Nephron (organoid): ENCODE results near the gene NUP210L.

Source experiments
- H3K27ac Mint-ChIP-seq, 3 experiments: 2 replicates each; pipeline ENCODE4 v1.8.0; 2020; ENCODE audit warnings: mixed read lengths in 3 of 3, mild to moderate bottlenecking in 2 of 3, moderate library complexity in 1 of 3
- H3K27me3 Mint-ChIP-seq: 2 replicates; pipeline ENCODE4 v1.8.0; 2021; ENCODE audit warnings: low read depth, mild to moderate bottlenecking, moderate library complexity, mixed read lengths
- H3K36me3 Mint-ChIP-seq: 2 replicates; pipeline ENCODE4 v1.8.0; 2020; ENCODE audit warnings: low read depth, mixed read lengths
- H3K4me1 Mint-ChIP-seq: 2 replicates; pipeline ENCODE4 v1.8.0; 2020; ENCODE audit warnings: mixed read lengths
- H3K4me3 Mint-ChIP-seq, 3 experiments: 2 replicates each; pipeline ENCODE4 v1.8.0; 2020; ENCODE audit warnings: mild to moderate bottlenecking in 3 of 3, mixed read lengths in 3 of 3, moderate library complexity in 2 of 3
- H3K9me3 Mint-ChIP-seq: 2 replicates; pipeline ENCODE4 v1.8.0; 2020; ENCODE audit warnings: mixed read lengths
- TF ChIP-seq, protein P1 (sequence below), 3 experiments: fragments of 200-600 bp; sonication (generic); IDR thresholded peaks; one replicate each; pipeline ENCODE4 v1.5.0; 2021; ENCODE audit warnings: antibody characterized with exemption in 3 of 3; ENCODE audit not compliant: unreplicated experiment in 3 of 3

NUP210L gene

GRCh38 chr1:153968972-153969371, 185.9 kb downstream of the NUP210L start:
- peaks cover 32% of the 10 kb centered on the region for H3K4me1 Mint-ChIP-seq
- no peaks in the 10 kb centered on the region for H3K9me3 Mint-ChIP-seq
- TF ChIP-seq, protein P1, sequence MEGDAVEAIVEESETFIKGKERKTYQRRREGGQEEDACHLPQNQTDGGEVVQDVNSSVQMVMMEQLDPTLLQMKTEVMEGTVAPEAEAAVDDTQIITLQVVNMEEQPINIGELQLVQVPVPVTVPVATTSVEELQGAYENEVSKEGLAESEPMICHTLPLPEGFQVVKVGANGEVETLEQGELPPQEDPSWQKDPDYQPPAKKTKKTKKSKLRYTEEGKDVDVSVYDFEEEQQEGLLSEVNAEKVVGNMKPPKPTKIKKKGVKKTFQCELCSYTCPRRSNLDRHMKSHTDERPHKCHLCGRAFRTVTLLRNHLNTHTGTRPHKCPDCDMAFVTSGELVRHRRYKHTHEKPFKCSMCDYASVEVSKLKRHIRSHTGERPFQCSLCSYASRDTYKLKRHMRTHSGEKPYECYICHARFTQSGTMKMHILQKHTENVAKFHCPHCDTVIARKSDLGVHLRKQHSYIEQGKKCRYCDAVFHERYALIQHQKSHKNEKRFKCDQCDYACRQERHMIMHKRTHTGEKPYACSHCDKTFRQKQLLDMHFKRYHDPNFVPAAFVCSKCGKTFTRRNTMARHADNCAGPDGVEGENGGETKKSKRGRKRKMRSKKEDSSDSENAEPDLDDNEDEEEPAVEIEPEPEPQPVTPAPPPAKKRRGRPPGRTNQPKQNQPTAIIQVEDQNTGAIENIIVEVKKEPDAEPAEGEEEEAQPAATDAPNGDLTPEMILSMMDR (IDR thresholded peaks at IDR 0.05; ENCODE audit: unreplicated experiment in 3 of 3) = no peak
- no peaks in the 10 kb centered on the region for H3K27me3 Mint-ChIP-seq
- H3K36me3 Mint-ChIP-seq = peaks cover 10% of the 10 kb centered on the region
- H3K27ac Mint-ChIP-seq = peak overlapping the region; percentile 94 to 99 (median 96)
- H3K4me3 Mint-ChIP-seq = peak overlapping the region; percentile 91 to 95 (median 94)

- peaks cover 38% of the 10 kb centered on the region for H3K4me1 Mint-ChIP-seq
- H3K9me3 Mint-ChIP-seq = no peaks in the 10 kb centered on the region
- H3K27me3 Mint-ChIP-seq = no peaks in the 10 kb centered on the region
- TF ChIP-seq, protein P1 (IDR thresholded peaks at IDR 0.05; ENCODE audit: unreplicated experiment in 3 of 3) = no peak
- H3K4me3 Mint-ChIP-seq = peak overlapping the region; percentile 91 to 95 (median 94)
- H3K27ac Mint-ChIP-seq = peak overlapping the region; percentile 94 to 99 (median 96)
- peaks cover 7% of the 10 kb centered on the region for H3K36me3 Mint-ChIP-seq
Observed at GRCh38 chr1:153968408-153968807, 186.5 kb downstream of the NUP210L start.

GRCh38 chr1:153968000-153968363, 186.9 kb downstream of the NUP210L start:
- peak overlapping the region; percentile 94 to 99 (median 96) for H3K27ac Mint-ChIP-seq
- H3K4me3 Mint-ChIP-seq = peak overlapping the region; percentile 91 to 95 (median 94)
- H3K36me3 Mint-ChIP-seq = peaks cover 4% of the 10 kb centered on the region
- H3K4me1 Mint-ChIP-seq = peaks cover 40% of the 10 kb centered on the region
- TF ChIP-seq, protein P1 (IDR thresholded peaks at IDR 0.05; ENCODE audit: unreplicated experiment in 3 of 3) = no peak
- no peaks in the 10 kb centered on the region for H3K27me3 Mint-ChIP-seq
- no peaks in the 10 kb centered on the region for H3K9me3 Mint-ChIP-seq

- peaks cover 46% of the 10 kb centered on the region for H3K4me1 Mint-ChIP-seq
- H3K27me3 Mint-ChIP-seq = no peaks in the 10 kb centered on the region
- H3K4me3 Mint-ChIP-seq = peak within 1 kb of the TSS; percentile 91 to 95 (median 94)
- peaks cover 4% of the 10 kb centered on the region for H3K36me3 Mint-ChIP-seq
- no peaks in the 10 kb centered on the region for H3K9me3 Mint-ChIP-seq
- TF ChIP-seq, protein P1 (IDR thresholded peaks at IDR 0.05; ENCODE audit: unreplicated experiment in 3 of 3) = peak in 2 of 3 experiments; percentile 33 to 44
- peak within 1 kb of the TSS; percentile 94 to 99 (median 96) for H3K27ac Mint-ChIP-seq
Observed at GRCh38 chr1:153967107-153967999, 187.5 kb downstream of the NUP210L start, which contains the start of gene CREB3L4. CREB3L4 (plus strand) TSS chr1:153967902; CDS start chr1:153968526, 624 bp downstream.

DNA sequence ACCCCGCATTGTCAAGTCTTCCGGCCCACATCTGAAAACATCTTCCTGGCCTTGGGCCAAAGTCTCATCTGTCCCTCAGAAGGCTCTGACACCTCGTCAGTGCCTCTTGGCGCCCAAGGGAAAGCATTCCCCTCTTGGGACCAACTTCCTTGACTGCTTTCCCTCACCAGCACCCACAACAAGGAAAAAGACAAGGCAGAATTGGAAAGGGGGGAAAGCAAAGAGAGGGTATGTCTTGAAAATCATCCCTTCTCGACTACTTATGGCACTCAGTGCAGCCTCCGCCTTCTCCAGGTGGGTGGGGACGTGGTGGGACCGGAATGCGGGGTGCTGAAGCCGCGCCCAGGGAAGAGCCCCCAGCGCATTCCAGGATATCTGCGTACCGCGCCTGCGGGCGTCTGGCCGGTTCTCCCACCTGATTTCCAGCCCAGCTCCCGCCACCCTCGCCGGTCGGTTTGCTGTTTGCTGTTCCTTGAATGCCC, 191.0 kb downstream of the NUP210L start:
- no peaks in the 10 kb centered on the region for H3K27me3 Mint-ChIP-seq
- peaks cover 14% of the 10 kb centered on the region for H3K36me3 Mint-ChIP-seq
- peak overlapping the region; percentile 77 to 98 (median 94) for H3K27ac Mint-ChIP-seq
- H3K4me3 Mint-ChIP-seq = peak overlapping the region; percentile 85 to 92 (median 86)
- peaks cover 56% of the 10 kb centered on the region for H3K4me1 Mint-ChIP-seq
- no peaks in the 10 kb centered on the region for H3K9me3 Mint-ChIP-seq
- TF ChIP-seq, protein P1 (IDR thresholded peaks at IDR 0.05; ENCODE audit: unreplicated experiment in 3 of 3) = no peak
